GM23338 (cell line): ENCODE results near the gene SLC34A3. TPM values are rescaled to one million over a fixed set of nuclear protein-coding genes. Genes with fewer than 3 reads are reported as not detected.

Source experiments
- ATAC-seq: fragments of 200-7000 bp; cut with Tn5 transposase; 3 replicates; pipeline ENCODE4 v1.9.1; 2020
- DNase-seq: peaks from one replicate; pipeline ENCODE4 v3.0.0-alpha.2; 2015; ENCODE audit warnings: low spot score
- H2AFZ ChIP-seq: fragments of 200-600 bp; sonication (generic); 2 replicates; pipeline ENCODE4 v1.8.0; 2016; ENCODE audit warnings: antibody characterized with exemption, mild to moderate bottlenecking, moderate library complexity
- H3F3A ChIP-seq: fragments of 200-600 bp; sonication (generic); replicated peaks from 2 replicates; pipeline ENCODE4 v1.8.0; 2017; ENCODE audit warnings: antibody characterized with exemption, mixed run types, low read depth
- H3K27ac ChIP-seq: fragments of 200-600 bp; sonication (generic); 2 replicates; pipeline ENCODE4 v1.6.1; 2016; ENCODE audit warnings: low read depth
- H3K27me3 ChIP-seq: fragments of 200-600 bp; sonication (generic); 2 replicates; pipeline ENCODE4 v1.8.0; 2016; ENCODE audit warnings: mild to moderate bottlenecking, mixed run types, moderate library complexity; ENCODE audit not compliant: insufficient read depth
- H3K36me3 ChIP-seq: fragments of 200-600 bp; sonication (generic); 2 replicates; pipeline ENCODE4 v1.8.0; 2016; ENCODE audit warnings: mild to moderate bottlenecking; ENCODE audit not compliant: insufficient read depth
- H3K4me1 ChIP-seq: fragments of 200-600 bp; sonication (generic); 2 replicates; pipeline ENCODE4 v1.8.0; 2016; ENCODE audit warnings: mild to moderate bottlenecking, moderate library complexity; ENCODE audit not compliant: insufficient read depth
- H3K4me2 ChIP-seq: fragments of 200-600 bp; sonication (generic); 2 replicates; pipeline ENCODE4 v1.7.1; 2017; ENCODE audit warnings: mixed run types
- H3K4me3 ChIP-seq: fragments of 200-600 bp; sonication (generic); 2 replicates; pipeline ENCODE4 v1.6.1; 2016; ENCODE audit warnings: mixed run types
- H3K79me2 ChIP-seq: fragments of 200-600 bp; sonication (generic); replicated peaks from 2 replicates; pipeline ENCODE4 v1.8.0; 2017; ENCODE audit warnings: mild to moderate bottlenecking; ENCODE audit not compliant: insufficient read depth
- H3K9me2 ChIP-seq: fragments of 200-600 bp; sonication (generic); 2 replicates; pipeline ENCODE4 v1.8.0; 2017; ENCODE audit not compliant: insufficient read depth
- H4K20me1 ChIP-seq: fragments of 200-600 bp; sonication (generic); replicated peaks from 2 replicates; pipeline ENCODE4 v1.8.0; 2017; ENCODE audit warnings: mild to moderate bottlenecking; ENCODE audit not compliant: insufficient read depth
- H3K27ac Mint-ChIP-seq: 2 replicates; pipeline ENCODE4 v1.8.0; 2020; ENCODE audit warnings: inconsistent platforms, mild to moderate bottlenecking, moderate library complexity, mixed read lengths
- H3K27me3 Mint-ChIP-seq: 3 replicates; pipeline ENCODE4 v1.8.0; 2022; ENCODE audit warnings: low read depth, mild to moderate bottlenecking, moderate library complexity, mixed read lengths, inconsistent platforms; ENCODE audit not compliant: insufficient read depth, poor library complexity
- H3K36me3 Mint-ChIP-seq: 3 replicates; pipeline ENCODE4 v1.8.0; 2021; ENCODE audit warnings: low read depth, mild to moderate bottlenecking, inconsistent platforms, moderate library complexity, mixed read lengths
- H3K4me1 Mint-ChIP-seq: 3 replicates; pipeline ENCODE4 v1.8.0; 2020; ENCODE audit warnings: mild to moderate bottlenecking, inconsistent platforms, mixed read lengths
- H3K4me3 Mint-ChIP-seq: 3 replicates; pipeline ENCODE4 v1.8.0; 2021; ENCODE audit warnings: moderate library complexity, mild to moderate bottlenecking, inconsistent platforms, mixed read lengths
- H3K9me3 Mint-ChIP-seq: 3 replicates; pipeline ENCODE4 v1.8.0; 2020; ENCODE audit warnings: moderate library complexity, mild to moderate bottlenecking, inconsistent platforms, mixed read lengths
- ETS1 ChIP-seq: IDR thresholded peaks from 2 replicates; pipeline ENCODE4 v1.6.1; 2016; ENCODE audit warnings: antibody characterized with exemption
- EZH2phosphoT487 ChIP-seq: fragments of 200-600 bp; sonication (generic); IDR thresholded peaks from one replicate; pipeline ENCODE4 v1.8.1; 2018; ENCODE audit warnings: antibody characterized with exemption; ENCODE audit not compliant: unreplicated experiment
- JUNB ChIP-seq: IDR thresholded peaks from one replicate; pipeline ENCODE4 v1.6.1; 2016; ENCODE audit warnings: antibody characterized with exemption; ENCODE audit not compliant: unreplicated experiment
- NANOG ChIP-seq: IDR thresholded peaks from 2 replicates; pipeline ENCODE4 v1.6.1; 2016; ENCODE audit warnings: antibody characterized with exemption, borderline replicate concordance
- ZNF114 ChIP-seq: fragments of 250-450 bp; sonication (Bioruptor Pico); IDR thresholded peaks from 2 replicates; pipeline ENCODE4 v1.5.0; 2020; ENCODE audit warnings: mild to moderate bottlenecking, moderate library complexity
- ZNF331 ChIP-seq: fragments of 250-450 bp; sonication (Bioruptor Pico); IDR thresholded peaks from 2 replicates; pipeline ENCODE4 v1.5.0; 2020; ENCODE audit warnings: low read depth, mild to moderate bottlenecking, moderate library complexity
- ZNF462 ChIP-seq: fragments of 250-450 bp; sonication (Bioruptor Pico); IDR thresholded peaks from 2 replicates; pipeline ENCODE4 v1.5.0; 2020; ENCODE audit warnings: mild to moderate bottlenecking, moderate library complexity
- polyA plus RNA-seq: library from polyadenylated mRNA; unstranded; fragments of >200 nt; fragmentation: Nextera tagmentation; extraction: Ambion mirVana; gene quantifications from 2 replicates; pipeline ENCODE4 v1.2.1, GENCODE V29; 2016
- total RNA-seq: library from RNA; depleted of rRNA; stranded (reverse); fragments of >200 nt; shearing (Covaris generic); gene quantifications from 2 replicates; pipeline ENCODE4 v1.2.3, GENCODE V29; 2014

The SLC34A3 gene
- total and polyA plus RNA-seq, 2 experiments from 2014 or later = not detected

GRCh38 chr9:137221506-137222111 is 9.1 kb upstream of the SLC34A3 start:
- H3K9me3 Mint-ChIP-seq = no peaks in the 10 kb centered on the region
- Histone ChIP-seq H3K4me1 (peaks cover 3% of the 10 kb centered on the region; the same call in 1 of the 2 replicates), H3K27ac (no peak overlapping the region), H3K4me3 (peak overlapping the region; percentile 58), H3K27me3 (peaks cover 9% of the 10 kb centered on the region; the same call in 1 of the 2 replicates), H3K4me2 (peak overlapping the region; percentile 73), H3K9me2 (no peaks in the 10 kb centered on the region), H4K20me1 (no peaks in the 10 kb centered on the region), H3K36me3 (no peaks in the 10 kb centered on the region), H3K79me2 (no peaks in the 10 kb centered on the region), H3F3A (0 out of 2 replicates have a peak, but pooled peaks cover 9% of the 10 kb centered on the region), H2AFZ (no peak overlapping the region)
- TF ChIP-seq JUNB = no peak
- TF ChIP-seq ZNF114 (CRISPR knock-in tag) = no peak
- no peak for TF ChIP-seq EZH2phosphoT487
- TF ChIP-seq ZNF331 = no peak
- no peak for TF ChIP-seq NANOG
- TF ChIP-seq ZNF462 (CRISPR knock-in tag) = no peak
- no peak for TF ChIP-seq ETS1
- ATAC-seq = peak; percentile 11
- DNase-seq = peak; percentile 71
- no peak overlapping the region for H3K27ac Mint-ChIP-seq
- H3K4me3 Mint-ChIP-seq = peak overlapping the region; percentile 48; the same call in 2 of the 3 replicates
- H3K4me1 Mint-ChIP-seq = peaks cover 7% of the 10 kb centered on the region; the same call in 2 of the 3 replicates
- no peaks in the 10 kb centered on the region for H3K36me3 Mint-ChIP-seq
- no peaks in the 10 kb centered on the region for H3K27me3 Mint-ChIP-seq
